T-helper 1 cell treated with Interleukin-12 subunit alpha and Interleukin-12 subunit beta and Interleukin-4 antibody, amounts not matched to agents 30 ng/mL and 1 ng/mL, for 36 hours (primary cell): ENCODE results near the gene SCMH1. TPM values are rescaled to one million over a fixed set of nuclear protein-coding genes. Genes with fewer than 3 reads are reported as not detected.
"Not testable (repeated sequence)": the region's sequence is repeated elsewhere in the genome, so short reads cannot be mapped to it uniquely, and the experiment has no call there.

Experiments used
- intact Hi-C: fragments of 100-400 bp; cut with micrococcal nuclease; formaldehyde crosslinking; loops from one replicate; pipeline ENCODE4 v1.15.1; 2024
- total RNA-seq: library from RNA; stranded (reverse); gene quantifications from 2 replicates; pipeline ENCODE4 v1.2.3, GENCODE V29; 2022

SCMH1 gene
- total RNA-seq, 1 donor from 2014 or later = 11.7 TPM

GRCh38 chr1:41251120-41251519, 9.0 kb upstream of the SCMH1 start:
- intact Hi-C loops = not testable (repeated sequence)

- intact Hi-C loops = no loop called here
Measured at GRCh38 chr1:41249319-41249718, 7.2 kb upstream of the SCMH1 start.

- intact Hi-C loops = no loop called here
Measured at GRCh38 chr1:41246568-41246967, 4.5 kb upstream of the SCMH1 start.

- intact Hi-C loops = no loop called here
Measured at GRCh38 chr1:41245659-41246058, 3.6 kb upstream of the SCMH1 start.

- intact Hi-C loops = no loop called here
Measured at GRCh38 chr1:41243079-41243385, 926 bp upstream of the SCMH1 start.

GRCh38 chr1:41242342-41243078, 404 bp upstream of the SCMH1 start:
- intact Hi-C loops = no loop called here

GRCh38 chr1:41241354-41241748, 755 bp downstream of the SCMH1 start:
- intact Hi-C loops = loop anchor here (1.0 to 2.0 kb wide), 2 partner anchors 120 to 263 kb away; partner anchors contain the start of genes CTPS1 and FOXO6

- intact Hi-C loops = loop anchor here (1.0 to 2.0 kb wide), 2 partner anchors 120 to 262 kb away; partner anchors contain the start of genes CTPS1 and FOXO6
Measured at GRCh38 chr1:41240781-41241353, 1.2 kb downstream of the SCMH1 start.

GRCh38 chr1:41239988-41240610, 2.0 kb downstream of the SCMH1 start:
- intact Hi-C loops = loop anchor here (2.0 to 5.0 kb wide), 2 partner anchors 261 to 677 kb away; partner anchors contain the start of genes CTPS1 and HIVEP3

- intact Hi-C loops = loop anchor here (5.0 kb wide), 1 partner anchor 679 kb away; the partner anchor contains the start of gene HIVEP3
Measured at GRCh38 chr1:41238311-41238988, 3.7 kb downstream of the SCMH1 start.

- intact Hi-C loops = loop anchor here (5.0 kb wide), 1 partner anchor 681 kb away; the partner anchor contains the start of gene HIVEP3
Measured at GRCh38 chr1:41236781-41237180, 5.3 kb downstream of the SCMH1 start.

GRCh38 chr1:41235893-41236292, 6.2 kb downstream of the SCMH1 start:
- intact Hi-C loops = loop anchor here (5.0 kb wide), 1 partner anchor 681 kb away; the partner anchor contains the start of gene HIVEP3

- intact Hi-C loops = no loop called here
Measured at GRCh38 chr1:41233708-41234107, 8.4 kb downstream of the SCMH1 start.

- intact Hi-C loops = no loop called here
Measured at GRCh38 chr1:41232305-41232704, 9.8 kb downstream of the SCMH1 start.

GRCh38 chr1:41230656-41231055, 11.4 kb downstream of the SCMH1 start:
- intact Hi-C loops = no loop called here

- intact Hi-C loops = not testable (repeated sequence)
Measured at GRCh38 chr1:41229219-41229618, 12.9 kb downstream of the SCMH1 start.

GRCh38 chr1:41226815-41227434, 15.2 kb downstream of the SCMH1 start:
- intact Hi-C loops = no loop called here

GRCh38 chr1:41225495-41225894, 16.6 kb downstream of the SCMH1 start:
- intact Hi-C loops = no loop called here

- intact Hi-C loops = no loop called here
Measured at GRCh38 chr1:41222496-41222895, 19.6 kb downstream of the SCMH1 start.

GRCh38 chr1:41221995-41222394, 20.1 kb downstream of the SCMH1 start:
- intact Hi-C loops = no loop called here

GRCh38 chr1:41218152-41218551, 24.0 kb downstream of the SCMH1 start:
- intact Hi-C loops = no loop called here
